ENCODE data around the gene MTHFD1L. TPM values are rescaled to one million over a fixed set of nuclear protein-coding genes. Genes with fewer than 3 reads are reported as not detected.

Gene MTHFD1L
- total and polyA plus RNA-seq, 2 of the 8 experiments (the other 6 are each of a cell fraction or from before 2014, with no cell fraction given) = 29.2 to 105 TPM

GRCh38 chr6:150830439-150831165 is 34.9 kb upstream of the MTHFD1L start (continued):
- TF ChIP-seq TCF12 (IDR thresholded peaks at IDR 0.05; ENCODE audit: low read depth, low read length) = no peak
- TF ChIP-seq TEAD4 (IDR thresholded peaks at IDR 0.05; ENCODE audit: low read depth, low read length) = no peak

Data from H1 (cell line).